Activated CD4-positive, alpha-beta T cell treated with anti-CD3 and anti-CD28 coated beads, Interleukin-10, Interleukin-2, amounts not matched to agents 100 ng/mL and 50 ng/mL, durations not matched to agents 16 hours and 8 hours (primary cell): Measurements from ENCODE around the gene APBA2.

Experiments used
- DNase-seq: peaks from one replicate; pipeline ENCODE4 v3.0.0-alpha.2; 2020

The APBA2 gene

GRCh38 chr15:28987337-28987736, 101.6 kb downstream of the APBA2 start:
- no peak for DNase-seq

GRCh38 chr15:28989239-28989830, 103.6 kb downstream of the APBA2 start:
- peak; percentile 24 for DNase-seq

- no peak for DNase-seq
Observed at GRCh38 chr15:28989896-28990295, 104.1 kb downstream of the APBA2 start.

GRCh38 chr15:28990390-28990789, 104.6 kb downstream of the APBA2 start:
- no peak for DNase-seq

- no peak for DNase-seq
Observed at GRCh38 chr15:28991236-28992171, 105.7 kb downstream of the APBA2 start.

GRCh38 chr15:28992336-28992864, 106.6 kb downstream of the APBA2 start:
- no peak for DNase-seq

- DNase-seq = no peak
Observed at GRCh38 chr15:28993051-28993719, 107.4 kb downstream of the APBA2 start.

- no peak for DNase-seq
Observed at GRCh38 chr15:28993720-28994053, 107.9 kb downstream of the APBA2 start.

GRCh38 chr15:28994142-28994830, 108.5 kb downstream of the APBA2 start:
- no peak for DNase-seq

GRCh38 chr15:28994831-28995596, 109.2 kb downstream of the APBA2 start:
- DNase-seq = no peak

GRCh38 chr15:28995705-28996104, 109.9 kb downstream of the APBA2 start:
- no peak for DNase-seq

- DNase-seq = no peak
Observed at GRCh38 chr15:28996289-28996688, 110.5 kb downstream of the APBA2 start.

- no peak for DNase-seq
Observed at GRCh38 chr15:28996953-28997352, 111.2 kb downstream of the APBA2 start.

- DNase-seq = no peak
Observed at GRCh38 chr15:28997791-28998190, 112.0 kb downstream of the APBA2 start.

- no peak for DNase-seq
Observed at GRCh38 chr15:28998511-28998910, 112.7 kb downstream of the APBA2 start.

GRCh38 chr15:29003191-29003839, 117.5 kb downstream of the APBA2 start:
- DNase-seq = no peak

GRCh38 chr15:29003840-29004233, 118.1 kb downstream of the APBA2 start:
- DNase-seq = no peak

- DNase-seq = no peak
Observed at GRCh38 chr15:29005931-29006330, 120.2 kb downstream of the APBA2 start.

- no peak for DNase-seq
Observed at GRCh38 chr15:29008846-29009245, 123.1 kb downstream of the APBA2 start.

- no peak for DNase-seq
Observed at GRCh38 chr15:29012097-29012496, 126.3 kb downstream of the APBA2 start.

GRCh38 chr15:29014493-29014892, 128.7 kb downstream of the APBA2 start:
- no peak for DNase-seq

- DNase-seq = no peak
Observed at GRCh38 chr15:29016518-29016917, 130.7 kb downstream of the APBA2 start.
